D721Med (cell line): ENCODE results near the gene CORO2B.

Experiments used
- DNase-seq: peaks from one replicate; pipeline ENCODE4 v3.0.0; 2011; ENCODE audit warnings: low spot score; ENCODE audit not compliant: insufficient read length
- FAIRE-seq: peaks from 2 replicates; lab custom pipeline; 2011; peaks lifted over from hg19 to GRCh38; lab: Jason Lieb, UNC
- TF ChIP-seq, protein P1 (sequence below): IDR thresholded peaks from 2 replicates; pipeline ENCODE4 v1.5.1; 2012; ENCODE audit warnings: mild to moderate bottlenecking, control low read depth; ENCODE audit not compliant: insufficient read depth; ENCODE audit errors: missing control alignments

The CORO2B gene

GRCh38 chr15:68667800-68668625 is 89.2 kb downstream of the CORO2B start:
- FAIRE-seq (no peak), DNase-seq (no peak)
- TF ChIP-seq, protein P1, sequence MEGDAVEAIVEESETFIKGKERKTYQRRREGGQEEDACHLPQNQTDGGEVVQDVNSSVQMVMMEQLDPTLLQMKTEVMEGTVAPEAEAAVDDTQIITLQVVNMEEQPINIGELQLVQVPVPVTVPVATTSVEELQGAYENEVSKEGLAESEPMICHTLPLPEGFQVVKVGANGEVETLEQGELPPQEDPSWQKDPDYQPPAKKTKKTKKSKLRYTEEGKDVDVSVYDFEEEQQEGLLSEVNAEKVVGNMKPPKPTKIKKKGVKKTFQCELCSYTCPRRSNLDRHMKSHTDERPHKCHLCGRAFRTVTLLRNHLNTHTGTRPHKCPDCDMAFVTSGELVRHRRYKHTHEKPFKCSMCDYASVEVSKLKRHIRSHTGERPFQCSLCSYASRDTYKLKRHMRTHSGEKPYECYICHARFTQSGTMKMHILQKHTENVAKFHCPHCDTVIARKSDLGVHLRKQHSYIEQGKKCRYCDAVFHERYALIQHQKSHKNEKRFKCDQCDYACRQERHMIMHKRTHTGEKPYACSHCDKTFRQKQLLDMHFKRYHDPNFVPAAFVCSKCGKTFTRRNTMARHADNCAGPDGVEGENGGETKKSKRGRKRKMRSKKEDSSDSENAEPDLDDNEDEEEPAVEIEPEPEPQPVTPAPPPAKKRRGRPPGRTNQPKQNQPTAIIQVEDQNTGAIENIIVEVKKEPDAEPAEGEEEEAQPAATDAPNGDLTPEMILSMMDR = no peak

GRCh38 chr15:68668926-68669600 is 90.3 kb downstream of the CORO2B start:
- FAIRE-seq = no peak
- no peak for DNase-seq
- TF ChIP-seq, protein P1 = no peak

GRCh38 chr15:68672251-68672650 is 93.5 kb downstream of the CORO2B start:
- FAIRE-seq (no peak), DNase-seq (no peak)
- TF ChIP-seq, protein P1 = no peak

GRCh38 chr15:68672781-68673205 is 94.0 kb downstream of the CORO2B start:
- TF ChIP-seq, protein P1 = peak; percentile 44
- DNase-seq (no peak), FAIRE-seq (no peak)

DNA sequence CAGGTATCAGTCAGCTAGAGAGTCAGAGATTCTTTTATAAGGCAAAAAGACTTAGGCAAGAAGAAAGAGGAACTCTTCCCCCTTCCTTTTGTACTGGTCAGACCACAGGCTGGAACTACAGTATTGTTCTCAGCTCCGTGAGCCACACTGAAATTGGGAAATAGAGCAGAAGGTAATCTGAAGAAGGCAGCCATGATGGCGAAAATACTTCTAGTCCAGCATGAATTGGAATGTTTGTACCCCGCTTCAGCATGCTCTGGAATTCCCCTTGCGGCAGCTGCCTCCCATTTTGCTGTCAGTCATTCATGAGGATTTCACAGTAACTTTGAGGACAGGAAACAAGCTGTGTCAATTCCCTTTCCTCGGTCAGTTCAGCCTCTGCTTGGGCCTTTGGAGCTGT is 96.2 kb downstream of the CORO2B start:
- no peak for FAIRE-seq
- DNase-seq = no peak
- TF ChIP-seq, protein P1 = no peak

GRCh38 chr15:68676011-68676605 is 97.3 kb downstream of the CORO2B start:
- DNase-seq (no peak), FAIRE-seq (no peak)
- TF ChIP-seq, protein P1 = no peak
